ENCODE data around the gene KCTD5.
A peak's percentile ranks its signal among the peaks of the same experiment; 100 is the strongest.
"Not testable (repeated sequence)": the region's sequence is repeated elsewhere in the genome, so short reads cannot be mapped to it uniquely, and the experiment has no call there.

Gene KCTD5

GRCh38 chr16:2670017-2670416 lies 12.3 kb upstream of the KCTD5 start:
- peak; percentile 63 for DNase-seq
- in situ Hi-C loops (cut with HindIII; ENCODE audit: low pct_ligation_motif_present, low sequenced_read_pairs); H3K27me3 ChIP-seq (replicated peaks); H3K36me3 ChIP-seq (replicated peaks); H3K27ac ChIP-seq; H3K4me3 ChIP-seq (ENCODE audit: low read depth, low read length): not testable (repeated sequence)
- TF ChIP-seq CTCF (IDR thresholded peaks at IDR 0.05; ENCODE audit: low read depth, low read length, missing control alignments): peak; percentile 75

DNA sequence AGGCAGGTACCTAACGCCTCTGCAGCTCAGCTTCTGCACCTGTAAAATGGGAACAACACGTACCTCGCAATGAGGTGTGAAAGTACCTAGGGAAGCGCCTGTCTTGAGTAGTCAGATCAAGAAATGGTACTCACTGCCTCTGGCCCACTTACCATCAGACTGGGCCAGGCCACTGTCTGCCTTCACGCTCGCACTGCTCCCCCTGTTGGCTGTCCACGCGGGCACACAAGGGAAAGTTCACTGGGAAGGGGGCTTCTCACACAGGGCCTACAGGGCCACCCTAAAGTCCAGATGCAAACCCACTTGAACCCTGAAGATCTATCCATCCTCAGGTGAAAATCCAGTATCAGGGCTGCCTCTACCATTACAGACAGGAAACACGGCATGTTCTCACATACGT lies 11.1 kb upstream of the KCTD5 start:
- in situ Hi-C loops (cut with HindIII; ENCODE audit: low pct_ligation_motif_present, low sequenced_read_pairs); H3K4me3 ChIP-seq (ENCODE audit: low read depth, low read length); DNase-seq; H3K36me3 ChIP-seq (replicated peaks); H3K27me3 ChIP-seq (replicated peaks); H3K27ac ChIP-seq: not testable (repeated sequence)
- peak; percentile 52 for TF ChIP-seq CTCF (IDR thresholded peaks at IDR 0.05; ENCODE audit: low read depth, low read length, missing control alignments)

DNA sequence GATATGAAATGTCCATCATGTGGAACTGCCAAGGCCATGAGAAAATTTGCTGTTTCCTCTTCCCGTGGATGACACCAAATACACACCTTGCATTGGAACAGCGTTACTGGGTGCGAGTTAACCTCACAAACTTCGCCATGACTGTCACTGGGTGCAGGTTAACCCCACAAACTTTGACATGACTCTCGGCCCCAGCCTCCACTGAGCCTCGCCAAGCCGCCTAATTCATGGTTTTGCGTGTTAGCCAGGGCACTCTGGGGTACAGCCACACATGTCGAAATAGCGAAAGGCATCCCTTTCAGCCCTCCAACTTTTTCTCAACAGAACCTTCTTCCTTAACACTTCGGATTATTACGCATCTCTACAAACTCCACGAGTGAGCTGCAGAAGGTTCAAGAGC lies 10.6 kb upstream of the KCTD5 start:
- no peak for TF ChIP-seq CTCF (IDR thresholded peaks at IDR 0.05; ENCODE audit: low read depth, low read length, missing control alignments)
- Histone ChIP-seq H3K36me3 (replicated peaks) (peaks cover 2% of the 10 kb centered on the region), H3K27me3 (replicated peaks) (no peaks in the 10 kb centered on the region), H3K27ac (no peak overlapping the region), H3K4me3 (ENCODE audit: low read depth, low read length) (no peak overlapping the region)
- DNase-seq: no peak
- in situ Hi-C loops (cut with HindIII; ENCODE audit: low pct_ligation_motif_present, low sequenced_read_pairs): no loop called here

- Histone ChIP-seq H3K27ac (peak overlapping the region; percentile 0), H3K4me3 (ENCODE audit: low read depth, low read length) (peak overlapping the region; percentile 71), H3K36me3 (replicated peaks) (no peaks in the 10 kb centered on the region), H3K27me3 (replicated peaks) (no peaks in the 10 kb centered on the region)
- in situ Hi-C loops (cut with HindIII; ENCODE audit: low pct_ligation_motif_present, low sequenced_read_pairs): no loop called here
- no peak for TF ChIP-seq CTCF (IDR thresholded peaks at IDR 0.05; ENCODE audit: low read depth, low read length, missing control alignments)
- peak; percentile 91 for DNase-seq
Measured at GRCh38 chr16:2673066-2673999, 9.0 kb upstream of the KCTD5 start.

GRCh38 chr16:2675021-2675420 lies 7.3 kb upstream of the KCTD5 start:
- DNase-seq: no peak
- H3K27ac ChIP-seq: no peak overlapping the region
- in situ Hi-C loops (cut with HindIII; ENCODE audit: low pct_ligation_motif_present, low sequenced_read_pairs): no loop called here
- H3K4me3 ChIP-seq (ENCODE audit: low read depth, low read length): no peak overlapping the region
- H3K36me3 ChIP-seq (replicated peaks): no peaks in the 10 kb centered on the region
- H3K27me3 ChIP-seq (replicated peaks): no peaks in the 10 kb centered on the region
- TF ChIP-seq CTCF (IDR thresholded peaks at IDR 0.05; ENCODE audit: low read depth, low read length, missing control alignments): no peak
